Sciatic nerve (tissue), 2 donors: ENCODE results near the gene SPAG8. TPM values are rescaled to one million over a fixed set of nuclear protein-coding genes. Genes with fewer than 3 reads are reported as not detected.
A peak's percentile ranks its signal among the peaks of the same experiment; 100 is the strongest.

Experiments used
- ATAC-seq: fragments of 200-7000 bp; cut with Tn5 transposase; one replicate; pipeline ENCODE4 v1.9.1; 2020; ENCODE audit warnings: mild to moderate bottlenecking, moderate library complexity
- DNase-seq: peaks from one replicate; pipeline ENCODE4 v3.0.0-alpha.2; 2020; ENCODE audit warnings: low spot score
- intact Hi-C: fragments of 100-400 bp; cut with DNase I; formaldehyde crosslinking; loops from one replicate; pipeline ENCODE4 v1.14.2; 2022
- total RNA-seq: library from RNA; stranded (reverse); fragmentation: NEBNext Ultra II Directional; extraction: Animal tissue kit (Norgen Biotek cat#: 25700); gene quantifications from one replicate; pipeline ENCODE4 v1.2.1, GENCODE V29; 2021
- donor health status: DM: no; HTN: no; CAD: no.
- donor health status: DM: no; HTN: no; CAD: no.

Gene SPAG8
- total RNA-seq, 1 donor from 2014 or later, result 6.3 TPM

DNA sequence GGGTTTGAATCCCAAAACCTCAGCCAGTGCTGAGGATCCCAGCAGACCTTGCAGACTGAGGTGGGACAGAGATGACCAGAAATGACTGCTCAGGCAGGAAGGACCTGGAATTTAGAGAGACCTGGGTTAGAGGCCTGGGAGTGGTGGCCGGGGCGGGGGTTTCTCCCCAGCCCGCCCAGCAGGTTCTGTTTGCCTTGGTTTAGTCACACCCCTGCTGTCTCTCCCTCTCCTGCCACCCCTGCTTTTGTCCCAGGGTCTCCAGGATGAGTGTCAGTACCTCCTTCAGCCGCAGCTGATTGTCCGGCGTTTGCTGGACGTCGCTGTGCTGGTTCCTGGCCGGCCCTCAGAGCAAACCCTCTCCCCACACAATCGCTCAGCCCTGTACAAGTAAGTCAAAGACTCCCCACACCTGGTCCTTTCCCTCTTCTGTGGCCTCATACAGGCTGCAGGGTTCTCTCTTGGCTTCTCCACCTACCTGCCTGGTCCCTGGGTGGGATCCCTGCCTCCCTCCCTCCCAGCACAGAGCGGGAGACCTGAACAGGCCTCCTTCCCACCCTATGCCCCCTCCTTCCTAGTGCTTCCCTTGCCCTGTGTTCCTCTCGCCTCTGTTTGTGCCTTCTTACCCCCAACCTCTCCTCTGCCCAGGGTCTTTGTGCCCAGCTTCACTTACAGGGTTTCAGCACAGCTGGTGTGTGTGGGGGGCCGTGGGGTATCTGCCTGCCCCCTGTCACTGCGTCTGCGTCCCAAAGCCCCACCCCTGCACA, 29.0 kb upstream of the SPAG8 start:
- DNase-seq (no peak), ATAC-seq (no peak)
- intact Hi-C loops, result no loop called here

DNA sequence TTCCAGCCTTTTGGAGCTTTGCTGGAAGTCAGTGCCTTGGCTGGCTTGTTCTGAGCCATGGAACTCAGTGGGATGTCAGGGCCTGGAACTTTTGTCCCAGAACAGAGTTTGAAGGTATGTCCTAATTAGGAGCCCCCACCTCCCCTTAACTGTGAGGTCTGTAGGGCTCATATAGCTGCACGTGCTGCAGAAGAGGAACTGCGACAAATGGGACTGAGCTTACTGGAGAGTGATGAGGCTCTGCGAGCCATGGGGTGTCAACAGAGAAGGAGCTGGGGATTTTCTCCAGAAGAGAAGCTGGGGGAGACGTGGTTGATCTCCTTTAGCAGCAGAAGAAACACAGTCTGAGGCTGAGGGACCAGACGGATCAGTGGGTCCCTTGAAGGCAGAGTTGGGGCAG, 27.9 kb upstream of the SPAG8 start:
- ATAC-seq (no peak), DNase-seq (no peak)
- intact Hi-C loops, result no loop called here

DNA sequence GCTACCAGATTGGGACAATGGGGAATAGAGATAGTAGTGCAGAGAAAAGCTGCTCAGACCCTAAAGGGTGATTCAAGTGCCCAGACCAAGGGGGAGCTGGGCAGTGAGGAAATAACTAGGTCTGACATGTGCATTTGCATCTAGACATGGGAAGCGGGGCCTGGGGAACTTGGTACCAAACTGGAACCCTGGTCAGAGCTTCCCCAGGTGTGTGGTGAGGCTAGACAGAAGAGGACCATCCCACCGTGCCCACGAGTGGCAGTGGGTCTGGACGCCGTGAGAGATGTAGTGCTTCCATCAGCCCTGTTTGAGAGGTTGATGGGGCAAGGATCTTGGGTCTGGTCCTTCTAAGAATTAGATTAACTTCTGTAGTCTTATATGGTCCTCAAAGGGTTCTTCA, 24.5 kb upstream of the SPAG8 start:
- intact Hi-C loops, result no loop called here
- DNase-seq (no peak), ATAC-seq (no peak)

DNA sequence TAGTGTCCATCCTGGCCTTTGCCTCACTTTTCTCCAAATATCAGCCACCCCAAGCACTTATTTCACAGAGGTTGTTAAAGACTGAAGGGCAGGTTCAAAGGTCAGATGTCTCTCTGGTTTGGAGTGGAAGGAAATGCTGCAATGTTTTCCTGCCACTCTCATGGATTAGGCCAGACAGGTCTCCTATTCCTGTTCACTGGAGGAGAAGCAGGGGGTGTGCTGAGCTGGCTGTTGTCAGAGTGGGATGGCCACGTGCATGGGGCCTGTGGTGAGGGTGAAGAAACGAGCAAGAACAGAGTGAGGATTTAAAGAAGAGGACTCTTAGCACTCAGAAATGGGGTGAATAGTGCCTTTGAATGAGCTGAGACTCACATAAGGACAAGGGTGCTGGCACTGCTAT, 23.7 kb upstream of the SPAG8 start:
- ATAC-seq (no peak), DNase-seq (no peak)
- intact Hi-C loops, result no loop called here

DNA sequence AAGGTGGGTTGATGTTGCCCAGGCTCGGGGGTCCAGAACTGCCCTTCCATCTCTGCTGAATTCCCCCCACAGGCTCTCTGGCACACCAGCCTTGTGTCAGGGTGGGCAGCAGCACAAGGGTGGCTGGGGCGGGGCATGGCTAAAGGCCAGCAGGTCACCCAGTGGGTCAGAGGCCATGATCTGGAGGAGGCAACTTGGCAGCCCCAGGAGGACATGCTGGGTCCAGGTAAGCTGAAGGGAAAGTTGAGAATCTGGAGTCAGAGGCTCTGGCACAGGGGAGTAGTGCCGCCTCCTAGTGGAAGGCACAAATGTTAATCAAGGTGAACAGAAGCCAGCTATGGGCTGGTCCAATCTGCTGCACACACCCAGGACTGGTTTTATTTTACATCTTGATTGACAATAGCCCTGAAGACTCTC, 23.2 kb upstream of the SPAG8 start:
- intact Hi-C loops, result no loop called here
- ATAC-seq (no peak), DNase-seq (no peak)

DNA sequence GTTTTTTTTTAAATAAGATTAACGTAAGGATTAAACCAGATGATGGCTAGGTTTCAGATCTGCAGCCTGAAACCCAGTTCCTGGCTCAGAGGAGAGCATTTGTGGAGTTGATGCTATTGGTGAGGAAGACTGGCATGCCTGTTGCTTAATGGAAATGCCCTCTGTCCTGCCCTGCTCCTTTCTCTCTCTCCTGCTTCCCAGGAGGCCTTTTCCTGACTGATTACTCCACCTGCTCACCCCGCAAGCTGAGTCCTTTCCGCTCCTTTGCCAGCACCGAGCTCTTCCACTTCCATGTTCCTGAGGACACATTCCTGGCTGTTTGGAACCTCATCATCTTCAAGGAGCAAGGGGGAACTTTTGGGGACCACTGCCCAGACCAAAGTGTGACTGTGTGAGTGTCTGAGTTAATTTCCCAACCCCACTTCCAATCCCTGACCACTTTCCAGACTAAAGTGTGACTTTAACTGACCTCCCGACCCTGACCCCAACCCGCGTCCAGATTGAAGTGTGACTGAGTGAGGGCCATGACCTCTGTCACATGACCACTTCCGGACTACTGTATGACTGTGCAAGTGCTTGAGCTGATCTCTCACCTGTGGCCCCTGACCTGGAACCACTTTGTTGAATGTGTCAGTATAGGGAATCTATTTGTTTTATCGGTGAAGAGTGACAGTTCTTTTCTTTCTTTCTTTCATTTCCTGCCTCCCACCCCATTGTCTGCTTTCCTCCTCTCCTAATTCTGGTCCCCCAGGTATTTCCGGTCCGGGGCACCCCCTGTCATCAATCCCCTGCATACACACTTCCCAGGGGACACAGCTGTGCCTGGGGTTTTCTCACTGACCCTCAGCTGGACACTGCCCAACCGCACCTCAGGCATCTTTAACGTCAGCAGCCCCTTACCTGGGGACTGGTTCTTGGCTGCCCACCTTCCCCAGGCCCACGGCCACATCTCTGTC, 22.5 kb upstream of the SPAG8 start:
- intact Hi-C loops, result no loop called here
- ATAC-seq, result no peak
- no peak for DNase-seq

DNA sequence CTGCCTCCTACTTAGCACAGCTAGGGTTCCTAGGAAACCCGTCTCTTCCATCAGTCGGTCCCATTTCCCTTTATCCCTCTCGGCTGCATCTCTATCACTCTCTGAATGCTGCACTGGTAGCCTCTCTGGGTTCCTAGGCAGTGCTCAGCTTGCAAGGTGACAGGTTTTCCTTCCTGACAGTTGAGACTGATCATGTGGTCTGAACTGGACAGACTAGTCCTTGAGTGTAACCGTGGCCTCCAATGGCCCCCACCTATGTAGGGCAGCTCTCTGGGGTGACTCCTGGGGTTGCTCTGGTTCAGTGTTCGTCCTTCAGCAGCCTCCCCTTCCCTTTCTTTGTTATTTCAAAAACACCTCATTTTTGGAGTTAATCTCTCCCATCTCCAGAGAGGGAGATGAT, 20.8 kb upstream of the SPAG8 start:
- intact Hi-C loops, result no loop called here
- no peak for ATAC-seq

DNA sequence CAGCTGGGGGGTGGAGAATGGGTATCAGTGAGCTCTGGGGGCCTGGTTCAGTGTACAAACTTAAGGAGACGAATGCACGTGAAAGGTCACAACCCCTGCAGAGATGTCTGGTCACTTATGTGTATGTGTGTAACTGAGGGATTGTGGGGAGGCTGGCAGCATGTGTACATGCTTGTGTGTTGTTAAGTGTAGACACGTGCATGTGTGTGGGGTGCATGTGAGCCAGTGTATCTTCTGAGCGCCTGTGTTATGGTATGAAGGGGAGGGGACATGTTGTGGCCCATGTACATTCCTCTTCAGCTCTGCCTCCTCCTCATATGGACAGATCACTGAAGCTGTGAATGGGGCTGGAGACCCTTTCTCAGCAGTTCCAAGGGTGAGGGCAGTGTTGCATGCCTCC, 19.0 kb upstream of the SPAG8 start:
- intact Hi-C loops, result no loop called here
- ATAC-seq (no peak), DNase-seq (no peak)

More for the DNA sequence above, 20.8 kb upstream of the SPAG8 start:
- DNase-seq, result no peak

DNA sequence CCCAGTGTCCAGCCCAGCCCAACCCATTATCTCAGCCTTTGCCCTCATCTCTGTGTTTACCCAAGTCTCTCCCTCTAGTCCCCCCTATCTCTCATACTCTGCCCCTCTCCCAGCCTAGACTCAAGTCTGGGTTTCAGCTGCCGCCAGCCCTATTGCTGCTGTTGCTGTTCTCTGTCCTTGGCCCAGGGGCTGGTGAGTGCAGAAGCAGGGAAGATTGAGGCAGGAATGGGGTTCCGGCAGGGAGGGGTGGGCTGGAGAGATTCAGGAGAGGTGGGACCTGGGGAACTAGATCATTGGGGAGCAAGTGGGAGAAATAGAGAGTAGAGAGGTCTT, 17.7 kb upstream of the SPAG8 start:
- ATAC-seq, result no peak
- DNase-seq, result no peak
- intact Hi-C loops, result no loop called here

DNA sequence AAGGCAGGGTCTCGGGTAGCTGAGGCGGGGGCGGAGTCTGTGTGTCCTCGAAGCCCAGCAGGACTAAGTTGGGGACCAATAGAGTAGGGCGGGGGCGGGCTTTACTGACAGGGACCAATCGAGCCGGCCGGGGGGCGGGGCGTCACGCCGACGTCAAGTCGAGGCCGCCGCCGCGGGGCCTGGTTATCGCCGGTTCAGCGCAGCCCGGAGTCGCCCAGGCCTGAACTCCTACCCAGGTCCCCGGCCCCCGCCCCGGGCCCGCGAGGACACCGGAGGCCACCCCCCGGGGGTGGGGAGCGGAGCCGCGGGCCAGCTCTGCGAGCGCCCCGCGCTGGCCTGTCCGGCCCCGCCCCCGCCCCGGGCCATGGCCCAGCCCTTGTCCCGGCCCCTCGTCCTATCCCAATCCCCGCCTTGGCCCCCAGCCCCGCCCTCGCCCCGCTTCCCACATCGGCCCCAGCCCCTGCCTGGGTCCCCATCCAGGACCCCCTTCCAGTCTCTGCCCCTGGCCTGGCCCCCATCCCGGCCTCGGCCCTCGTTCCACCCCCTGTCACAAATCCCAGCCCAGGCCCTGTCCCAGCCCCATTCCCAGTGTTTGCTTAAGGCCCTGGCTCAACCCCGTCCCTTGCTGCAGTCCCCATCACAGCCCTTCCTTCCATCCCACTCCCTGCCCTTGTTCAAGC, 17.2 kb upstream of the SPAG8 start, which contains the start of gene TMEM8B:
TMEM8B (plus strand) TSS at position 145 of the 680 bp plus-strand sequence; CDS start at position 365, 220 bp downstream.
- ATAC-seq (peak; percentile 91), DNase-seq (peak; percentile 99)
- intact Hi-C loops, result no loop called here

DNA sequence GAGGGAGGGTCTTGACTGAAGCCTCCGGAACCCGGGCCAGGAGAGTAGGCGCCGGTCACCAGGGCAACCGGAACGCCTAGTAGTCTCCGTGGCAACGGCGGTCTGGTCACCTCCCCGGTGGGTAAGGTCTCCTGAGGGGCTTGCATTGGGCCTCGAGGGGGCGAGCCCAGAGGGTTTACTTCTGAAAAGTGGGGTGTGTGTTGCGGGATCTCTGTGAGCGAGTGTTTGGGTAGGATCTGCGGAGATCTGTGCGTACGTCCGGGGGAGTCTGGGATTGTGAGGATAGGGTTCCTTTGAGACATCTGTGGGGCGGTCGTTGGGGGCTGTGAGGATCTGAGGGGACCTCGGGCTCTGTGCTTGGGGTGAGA, 16.6 kb upstream of the SPAG8 start, which contains the start of gene FAM221B:
FAM221B (minus strand) TSS at position 17 of the 368 bp plus-strand sequence. CDS start 2,571 bp downstream, outside the sequence.
- no peak for ATAC-seq
- intact Hi-C loops, result no loop called here

DNA sequence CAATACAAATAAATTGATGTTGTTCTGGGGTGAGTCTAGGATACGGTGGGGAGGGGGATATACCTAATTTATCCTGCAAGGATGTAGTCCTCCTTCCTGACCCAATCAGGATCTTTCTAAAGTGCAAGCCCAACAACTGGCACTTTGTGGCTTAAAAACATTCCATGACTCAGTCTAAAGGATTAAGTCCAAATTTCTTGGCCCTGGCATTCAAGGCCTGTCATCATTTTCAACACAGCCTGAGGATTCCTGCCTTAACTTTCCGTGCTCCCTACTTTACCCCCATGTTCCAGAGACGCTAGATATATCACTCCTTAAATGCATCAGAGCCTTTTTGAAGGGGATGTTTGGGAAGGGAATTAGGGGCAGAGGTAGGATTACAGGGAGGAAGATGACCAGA, 15.4 kb upstream of the SPAG8 start:
- DNase-seq (no peak), ATAC-seq (no peak)
- intact Hi-C loops, result no loop called here

More for the DNA sequence above, 16.6 kb upstream of the SPAG8 start, which contains the start of gene FAM221B:
- DNase-seq, result peak; percentile 75

DNA sequence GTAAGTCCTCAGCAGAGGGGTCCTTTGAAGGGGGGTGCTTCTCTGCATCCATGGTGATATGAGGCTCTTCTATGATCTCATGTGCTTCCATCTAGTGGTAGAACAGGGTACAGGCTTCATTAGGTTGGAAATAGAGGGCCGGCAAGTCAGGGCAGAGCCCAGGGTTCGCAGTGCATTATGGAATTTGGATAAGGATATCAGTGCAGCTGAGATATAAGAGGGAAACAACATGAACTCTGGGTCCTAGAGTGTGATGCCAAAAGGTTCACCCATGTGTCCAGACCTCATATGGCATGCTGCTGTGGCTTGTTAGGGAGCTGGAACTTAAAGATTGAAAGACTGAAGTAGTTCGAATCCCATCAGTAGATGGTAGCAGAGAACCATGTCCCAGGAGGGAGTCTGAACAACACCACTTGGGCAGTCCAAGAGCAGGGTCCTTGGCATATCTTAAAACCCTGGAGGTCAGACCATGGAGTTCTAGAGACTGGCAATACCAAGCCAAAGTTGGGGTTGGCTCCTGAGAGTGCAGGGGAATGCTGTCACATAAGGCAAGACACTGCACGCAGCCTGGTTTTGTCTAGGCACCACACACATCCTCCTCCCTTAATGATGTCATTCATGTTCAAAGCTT, 14.1 kb upstream of the SPAG8 start:
- intact Hi-C loops, result no loop called here
- no peak for DNase-seq
- ATAC-seq, result peak; percentile 44

DNA sequence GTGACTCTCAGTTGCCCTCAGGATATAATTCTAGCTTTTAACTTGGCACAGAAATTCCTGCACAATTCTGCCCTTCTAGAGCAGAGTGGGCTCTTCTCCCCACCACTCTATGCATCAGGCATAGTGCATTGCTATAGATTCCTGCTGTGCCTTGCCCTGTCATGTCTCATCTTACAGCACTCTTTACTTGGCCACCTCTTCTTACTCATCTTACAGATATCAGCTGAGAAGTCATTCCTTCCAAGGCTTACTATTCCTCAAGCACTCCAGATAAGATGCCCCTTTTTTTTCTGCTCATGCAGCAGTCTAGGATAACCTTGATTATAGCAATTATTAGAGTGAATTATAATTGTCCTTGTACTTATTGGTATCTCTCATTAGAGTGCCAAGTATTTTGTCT, 10.9 kb upstream of the SPAG8 start:
- DNase-seq (no peak), ATAC-seq (no peak)
- intact Hi-C loops, result no loop called here

DNA sequence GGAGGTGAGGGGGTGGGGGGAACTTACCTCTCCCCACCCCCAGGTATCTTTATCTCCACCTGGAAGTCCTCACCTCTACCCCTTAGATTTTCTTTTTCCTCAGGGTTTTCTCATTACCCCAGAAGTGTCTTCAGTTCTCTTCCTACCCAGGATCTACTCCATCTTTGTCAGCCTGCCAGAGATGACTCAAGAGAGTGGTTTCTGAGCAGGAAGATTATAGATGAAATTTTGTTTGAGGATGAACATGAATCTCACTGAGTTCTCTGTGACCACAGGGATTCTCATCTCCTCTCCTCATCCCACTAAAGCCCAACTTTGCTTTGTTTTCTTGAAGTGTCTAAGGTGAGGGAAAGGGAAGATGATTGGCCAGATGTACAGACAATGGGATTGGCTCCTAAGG, 8.0 kb upstream of the SPAG8 start:
- no peak for DNase-seq
- intact Hi-C loops, result no loop called here
- no peak for ATAC-seq

DNA sequence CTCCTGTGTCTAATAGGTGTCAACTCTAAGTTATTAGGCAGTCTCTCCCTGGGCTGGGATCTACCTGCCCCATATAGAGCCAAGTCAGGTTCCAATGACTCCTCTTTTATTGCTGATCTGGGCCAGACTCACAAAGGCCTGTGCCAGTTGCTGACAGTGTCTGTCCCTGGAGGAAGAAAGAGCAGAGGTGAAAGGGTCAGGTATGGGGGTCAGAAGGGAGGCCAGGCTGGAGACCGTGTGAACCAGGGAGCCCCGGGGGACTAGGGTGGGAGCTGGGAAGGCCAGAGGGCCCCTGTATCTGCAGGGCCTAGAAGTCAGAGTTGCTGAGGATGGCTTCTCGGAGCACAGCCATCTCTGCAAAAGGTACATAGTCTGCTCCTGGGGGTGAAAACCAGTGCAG, 6.3 kb upstream of the SPAG8 start:
- ATAC-seq (no peak), DNase-seq (peak; percentile 55)
- intact Hi-C loops, result no loop called here

DNA sequence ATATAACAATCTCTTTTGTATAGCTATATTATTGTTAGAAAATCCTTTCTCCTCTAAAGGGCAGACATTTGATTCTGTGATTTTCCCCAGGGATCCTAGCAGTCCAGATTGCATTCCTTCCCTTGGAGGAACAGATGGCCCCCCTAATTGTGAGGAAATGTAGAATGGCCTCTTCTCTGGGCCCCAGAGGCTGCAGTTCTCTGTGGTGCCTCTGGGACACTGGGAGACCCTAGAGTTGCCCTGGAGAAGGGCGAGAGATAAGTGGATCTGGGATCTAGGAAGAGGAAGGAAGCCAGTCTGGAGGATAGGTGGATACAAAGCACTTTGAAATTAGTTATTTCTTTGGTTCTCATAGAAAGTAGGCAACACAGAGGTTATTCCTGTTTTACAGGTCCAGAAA, 4.6 kb upstream of the SPAG8 start:
- DNase-seq (peak; percentile 30), ATAC-seq (no peak)
- intact Hi-C loops, result no loop called here

DNA sequence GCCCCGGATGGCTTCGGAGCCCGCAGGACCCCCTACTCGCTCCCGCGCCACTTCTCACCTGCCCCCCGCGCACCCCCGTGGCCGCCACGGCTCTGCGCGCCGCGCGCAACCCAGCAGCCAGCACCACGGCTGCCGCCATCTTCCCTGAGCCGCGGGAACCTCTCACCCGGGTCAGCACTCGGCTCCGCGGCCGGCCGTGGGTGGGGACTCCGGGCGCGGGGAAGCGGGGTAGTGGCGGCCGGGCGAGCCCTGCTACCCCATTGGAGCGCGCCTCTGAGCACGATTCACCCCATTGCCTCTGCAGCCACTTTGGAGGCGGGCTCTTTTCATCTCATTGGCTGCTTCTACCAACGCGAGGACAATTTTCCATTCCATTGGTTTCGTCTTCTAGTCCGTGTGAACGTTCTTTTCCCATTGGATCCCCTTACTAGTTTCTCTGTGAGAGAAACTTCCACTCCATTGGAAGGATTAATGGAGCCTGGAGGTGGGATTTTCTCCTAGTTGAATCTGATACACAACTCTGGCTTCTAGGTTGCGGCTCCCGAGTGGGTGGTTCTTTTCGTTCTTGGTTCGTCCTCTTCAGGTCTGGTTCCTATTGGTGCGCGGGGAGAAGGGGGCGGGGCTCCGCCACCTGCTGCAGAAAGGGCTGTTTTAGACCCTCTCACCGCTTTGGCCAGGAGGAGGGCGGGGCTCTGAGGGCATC, 2.9 kb upstream of the SPAG8 start, which contains the start of gene HINT2:
HINT2 (minus strand) TSS at position 202 of the 703 bp plus-strand sequence; CDS start at position 139, 63 bp downstream.
- peak; percentile 95 for DNase-seq
- intact Hi-C loops, result no loop called here
- peak; percentile 95 for ATAC-seq
